GM19351 (cell line): ENCODE results near the gene SFSWAP.
"Not testable (repeated sequence)": the region's sequence is repeated elsewhere in the genome, so short reads cannot be mapped to it uniquely, and the experiment has no call there.

Experiments
- ATAC-seq: cut with Tn5 transposase; IDR thresholded peaks from one replicate; pipeline ENCODE4 v1.9.1; 2021; ENCODE audit warnings: mild to moderate bottlenecking, moderate library complexity; ENCODE audit not compliant: unreplicated experiment

Gene SFSWAP

DNA sequence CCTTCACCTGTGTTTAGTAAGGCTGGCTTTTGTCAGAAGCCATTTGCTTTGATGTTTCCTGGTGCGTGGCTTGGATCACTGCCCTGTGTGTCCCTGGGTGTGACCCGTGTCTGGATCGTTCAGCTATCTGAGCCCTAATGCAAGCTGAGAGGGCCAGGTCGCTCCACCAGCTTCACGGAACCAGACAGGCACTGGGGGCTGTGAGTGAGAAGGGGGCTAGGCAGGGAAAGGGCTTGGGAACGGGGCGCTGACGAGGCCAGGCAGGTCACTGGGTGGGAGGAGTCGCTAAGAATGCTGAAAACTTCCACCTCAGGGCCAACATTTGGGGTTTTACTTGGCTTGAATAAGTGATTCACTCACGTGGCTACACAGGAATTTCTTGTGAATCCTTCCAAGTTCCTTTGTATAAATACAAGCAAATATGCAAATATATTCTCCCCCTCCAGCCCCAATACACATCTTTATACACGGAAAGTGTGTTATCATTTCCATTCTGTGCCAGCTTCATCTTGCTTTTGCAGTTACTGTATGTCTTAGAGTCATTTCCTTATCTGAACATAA, 93.2 kb downstream of the SFSWAP start:
- no peak for ATAC-seq

DNA sequence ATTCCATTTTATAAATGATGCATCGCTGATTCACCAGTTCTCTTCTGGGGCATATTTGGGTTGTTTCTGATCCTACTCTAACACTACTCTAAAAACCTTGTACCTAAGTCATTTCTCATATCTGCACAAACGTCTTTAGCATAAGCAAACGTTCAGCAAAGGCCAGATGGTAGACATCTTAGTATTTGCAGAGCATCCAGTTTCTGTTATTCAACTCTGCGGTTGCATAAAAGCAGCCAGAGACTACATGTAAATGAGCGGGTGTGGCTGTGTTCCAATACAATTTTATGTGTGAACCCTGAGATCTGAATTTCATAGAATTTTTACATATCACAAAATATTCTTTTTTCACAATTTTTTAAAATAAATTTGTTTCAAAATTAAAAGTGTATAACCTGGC, 94.5 kb downstream of the SFSWAP start:
- no peak for ATAC-seq

- ATAC-seq: no peak
Measured at GRCh38 chr12:131806674-131807073, 95.8 kb downstream of the SFSWAP start.

- peak; percentile 92 for ATAC-seq
Measured at GRCh38 chr12:131808744-131809371, 98.0 kb downstream of the SFSWAP start.

GRCh38 chr12:131809476-131810254, 98.8 kb downstream of the SFSWAP start:
- not testable (repeated sequence) for ATAC-seq

- ATAC-seq: no peak
Measured at GRCh38 chr12:131810726-131811125, 99.8 kb downstream of the SFSWAP start.

- no peak for ATAC-seq
Measured at GRCh38 chr12:131815131-131815530, 104.2 kb downstream of the SFSWAP start.

- no peak for ATAC-seq
Measured at GRCh38 chr12:131816495-131816894, 105.6 kb downstream of the SFSWAP start.

GRCh38 chr12:131817241-131817640, 106.4 kb downstream of the SFSWAP start:
- no peak for ATAC-seq

GRCh38 chr12:131818821-131819585, 108.1 kb downstream of the SFSWAP start:
- no peak for ATAC-seq

- no peak for ATAC-seq
Measured at GRCh38 chr12:131824450-131824849, 113.6 kb downstream of the SFSWAP start.

- no peak for ATAC-seq
Measured at GRCh38 chr12:131825146-131825892, 114.4 kb downstream of the SFSWAP start.

DNA sequence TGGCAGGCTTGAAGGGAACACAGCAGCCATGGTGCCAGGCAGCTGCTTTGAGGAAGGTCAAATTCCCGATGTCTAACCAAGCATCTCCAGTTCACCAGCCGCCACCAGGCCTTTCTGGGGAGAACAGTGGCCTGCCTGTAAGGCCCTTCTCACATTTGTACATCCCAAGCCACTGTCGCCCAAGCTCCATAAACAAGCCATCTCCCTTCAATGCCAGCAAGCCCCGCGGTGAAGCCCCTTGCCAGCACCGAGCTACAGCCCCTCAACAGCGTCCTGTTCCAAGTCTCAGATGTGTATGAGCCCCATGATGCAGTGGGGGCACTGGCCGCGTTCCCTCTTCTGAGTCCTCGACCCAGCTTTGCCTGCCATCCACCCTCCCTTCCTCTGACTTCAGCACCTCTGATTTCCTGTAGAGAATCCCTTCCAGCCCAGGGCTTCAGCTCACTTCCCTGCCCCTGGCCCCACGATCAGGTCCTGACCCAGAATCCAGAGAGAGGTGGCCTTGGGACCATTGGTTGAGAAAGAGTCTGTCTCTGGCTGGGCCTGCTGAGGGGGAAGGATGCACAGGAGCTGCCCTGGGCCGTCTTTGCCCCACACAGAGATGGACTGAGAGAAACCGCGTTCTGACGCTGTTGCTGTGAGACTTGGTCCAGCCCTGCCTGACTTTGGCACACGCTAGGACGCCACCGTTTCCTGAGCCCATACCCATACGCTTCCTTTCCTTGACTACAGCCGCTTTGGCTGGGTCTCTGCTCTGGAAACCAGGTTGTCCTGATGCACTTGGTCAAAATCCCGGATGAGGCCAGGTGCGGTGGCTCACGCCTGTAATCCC, 115.4 kb downstream of the SFSWAP start:
- no peak for ATAC-seq

DNA sequence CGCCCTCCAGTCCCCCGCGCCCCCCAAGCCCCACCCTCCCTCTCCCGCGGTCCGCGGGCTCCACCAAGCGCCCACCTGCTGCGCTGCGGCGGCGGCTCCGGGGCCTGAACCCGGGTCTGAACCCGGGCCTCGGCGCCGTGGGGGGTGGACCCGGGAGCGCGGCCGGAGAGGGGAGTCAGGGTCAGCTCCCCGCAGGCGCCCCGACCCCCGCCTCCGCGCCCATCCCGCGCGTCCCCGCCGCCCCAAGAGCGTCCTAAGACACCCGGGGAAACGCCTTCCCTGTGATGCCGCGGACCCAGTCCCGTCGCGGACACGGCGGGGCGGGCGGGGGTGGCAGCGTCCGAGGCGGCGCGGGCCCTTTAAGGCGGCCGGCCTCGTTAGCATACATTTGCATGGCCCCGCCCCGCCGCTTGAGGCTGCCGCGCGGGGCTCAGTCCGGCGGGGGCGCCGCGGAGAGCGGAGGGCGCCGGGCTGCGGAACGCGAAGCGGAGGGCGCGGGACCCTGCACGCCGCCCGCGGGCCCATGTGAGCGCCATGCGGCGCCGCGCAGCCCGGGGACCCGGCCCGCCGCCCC, 117.2 kb downstream of the SFSWAP start, which contains the start of gene MMP17:
Gene MMP17 (plus strand): TSS at position 433 of the 574 bp plus-strand sequence. CDS start 102 bp downstream, at position 535.
- ATAC-seq: peak; percentile 55

GRCh38 chr12:131828671-131829355, 117.9 kb downstream of the SFSWAP start:
- ATAC-seq: no peak

- no peak for ATAC-seq
Measured at GRCh38 chr12:131829356-131829747, 118.5 kb downstream of the SFSWAP start.

- ATAC-seq: no peak
Measured at GRCh38 chr12:131829791-131830334, 119.0 kb downstream of the SFSWAP start.

DNA sequence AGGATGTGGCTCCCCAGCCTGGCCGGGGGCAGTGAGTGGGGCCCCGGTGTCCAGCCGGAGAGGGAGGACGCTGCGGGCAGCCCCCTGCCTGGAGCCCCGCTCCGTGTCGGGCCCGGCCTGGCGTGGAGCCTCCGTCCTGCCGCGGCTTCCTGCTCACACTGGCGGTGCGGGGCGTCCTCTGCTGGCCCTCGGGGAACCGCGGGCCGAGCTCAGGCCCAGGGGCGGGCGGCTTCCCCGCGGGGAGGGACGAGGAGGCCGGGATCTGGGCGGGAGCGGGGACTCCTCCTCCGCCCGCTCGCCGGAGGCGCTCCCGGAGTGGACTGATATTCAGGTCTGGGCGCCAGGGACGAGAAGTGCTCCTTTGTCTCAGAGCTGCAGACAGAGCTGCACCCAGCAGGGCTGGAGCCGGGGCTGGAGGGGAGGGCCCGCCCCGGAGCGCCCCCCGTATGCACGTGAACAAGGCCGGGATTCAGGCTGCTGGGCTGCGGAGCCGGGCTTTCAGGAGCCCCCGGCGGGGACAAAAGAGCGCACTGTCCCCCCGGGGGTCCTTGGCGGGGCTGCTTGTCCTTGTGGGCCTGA, 119.5 kb downstream of the SFSWAP start:
- ATAC-seq: no peak
